GM23248 (cell line): Measurements from ENCODE around the gene RABGAP1L. TPM values are rescaled to one million over a fixed set of nuclear protein-coding genes. Genes with fewer than 3 reads are reported as not detected.

ENCODE experiments used
- DNase-seq: peaks from one replicate; pipeline ENCODE4 v3.0.0-alpha.2; 2015
- H2AFZ ChIP-seq: fragments of 200-600 bp; sonication (generic); 2 replicates; pipeline ENCODE4 v1.6.1; 2016; ENCODE audit warnings: antibody characterized with exemption
- H3F3A ChIP-seq: fragments of 200-600 bp; sonication (generic); 2 replicates; pipeline ENCODE4 v1.6.1; 2016; ENCODE audit warnings: mild to moderate bottlenecking, antibody characterized with exemption, mixed run types; ENCODE audit not compliant: insufficient read depth
- H3K27ac ChIP-seq: fragments of 200-600 bp; sonication (generic); 2 replicates; pipeline ENCODE4 v1.5.1; 2016; ENCODE audit warnings: mild to moderate bottlenecking
- H3K27me3 ChIP-seq: fragments of 200-600 bp; sonication (generic); replicated peaks from 2 replicates; pipeline ENCODE4 v1.6.1; 2016; ENCODE audit warnings: mild to moderate bottlenecking; ENCODE audit not compliant: insufficient read depth
- H3K36me3 ChIP-seq: fragments of 200-600 bp; sonication (generic); 2 replicates; pipeline ENCODE4 v1.6.1; 2016; ENCODE audit warnings: low read depth, mild to moderate bottlenecking
- H3K4me1 ChIP-seq: fragments of 200-600 bp; sonication (generic); 2 replicates; pipeline ENCODE4 v1.6.1; 2016; ENCODE audit warnings: mild to moderate bottlenecking; ENCODE audit not compliant: insufficient read depth
- H3K4me2 ChIP-seq: fragments of 200-600 bp; sonication (generic); one replicate; pipeline ENCODE4 v1.6.1; 2016; ENCODE audit warnings: mild to moderate bottlenecking; ENCODE audit not compliant: unreplicated experiment
- H3K4me3 ChIP-seq: fragments of 200-600 bp; sonication (generic); 2 replicates; pipeline ENCODE4 v1.5.1; 2016; ENCODE audit warnings: mild to moderate bottlenecking
- H3K79me2 ChIP-seq: fragments of 200-600 bp; sonication (generic); 2 replicates; pipeline ENCODE4 v1.6.1; 2016; ENCODE audit warnings: mild to moderate bottlenecking; ENCODE audit not compliant: insufficient read depth
- H3K9ac ChIP-seq: fragments of 200-600 bp; sonication (generic); 2 replicates; pipeline ENCODE4 v1.6.1; 2016; ENCODE audit warnings: mild to moderate bottlenecking
- H3K9me2 ChIP-seq: fragments of 200-600 bp; sonication (generic); 2 replicates; pipeline ENCODE4 v1.6.1; 2016; ENCODE audit warnings: mixed run types, mild to moderate bottlenecking, moderate library complexity; ENCODE audit not compliant: insufficient read depth
- H3K9me3 ChIP-seq: fragments of 200-600 bp; sonication (generic); one replicate; pipeline ENCODE4 v1.6.1; 2017; ENCODE audit warnings: low read depth
- H4K20me1 ChIP-seq: fragments of 200-600 bp; sonication (generic); 2 replicates; pipeline ENCODE4 v1.6.0; 2016; ENCODE audit not compliant: insufficient read depth
- EZH2 ChIP-seq: fragments of 200-600 bp; sonication (generic); IDR thresholded peaks from 2 replicates; pipeline ENCODE4 v1.6.1; 2018; ENCODE audit warnings: antibody characterized with exemption, mild to moderate bottlenecking; ENCODE audit not compliant: insufficient read depth, poor library complexity, severe bottlenecking
- EZH2phosphoT487 ChIP-seq: fragments of 200-600 bp; sonication (generic); IDR thresholded peaks from 2 replicates; pipeline ENCODE4 v1.6.1; 2018; ENCODE audit warnings: antibody characterized with exemption, moderate library complexity, mild to moderate bottlenecking, low read depth; ENCODE audit not compliant: insufficient read depth
- WGBS, 2 experiments: methylation state at CpG; one replicate each; pipeline ENCODE4 v1.1.6; 2015 to 2017; ENCODE audit warnings: low lambda C conversion rate in 2 of 2, low coverage in 1 of 2; ENCODE audit errors: missing lambda C conversion rate in 2 of 2; 5-methylcytosine and 5-hydroxymethylcytosine counted together
- in situ Hi-C: fragments of 300-500 bp; cut with MboI; formaldehyde crosslinking; loops from 2 replicates; pipeline ENCODE4 v1.15.0; 2020
- polyA plus RNA-seq: library from polyadenylated mRNA; unstranded; fragments of >200 nt; fragmentation: Nextera tagmentation; extraction: Ambion mirVana; gene quantifications from 2 replicates; pipeline ENCODE4 v1.2.1, GENCODE V29; 2016
- total RNA-seq: library from RNA; depleted of rRNA; stranded (reverse); fragments of >200 nt; shearing (Covaris generic); gene quantifications from 2 replicates; pipeline ENCODE4 v1.2.3, GENCODE V29; 2014

Gene RABGAP1L
- total and polyA plus RNA-seq, 2 experiments from 2014 or later = 13.7 to 21.6 TPM

DNA sequence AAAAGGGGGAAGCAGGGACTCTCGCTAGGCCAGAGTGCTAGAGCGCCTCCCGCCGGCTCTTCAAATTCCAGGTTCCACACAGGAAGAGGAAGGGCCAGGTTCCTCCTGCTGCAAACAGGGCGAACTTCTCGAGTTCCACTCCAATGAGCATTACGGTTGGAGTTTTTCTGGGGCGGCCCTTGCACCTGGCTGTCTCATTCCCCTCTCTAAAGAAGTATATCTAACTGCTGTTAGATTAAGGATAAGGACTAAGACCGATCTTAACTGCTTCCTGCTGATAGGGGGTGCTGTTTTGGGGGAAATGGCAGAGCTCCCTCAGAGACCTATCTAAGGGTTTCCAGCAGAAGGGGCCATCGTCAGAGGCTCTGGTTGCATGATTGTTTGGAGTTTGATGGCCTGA lies 138.0 kb downstream of the RABGAP1L start:
- Histone ChIP-seq H3K4me3 (no peak overlapping the region), H3K27ac (no peak overlapping the region), H3K4me2 (no peak overlapping the region), H3K9me2 (no peaks in the 10 kb centered on the region), H2AFZ (no peak overlapping the region), H3K9ac (no peak overlapping the region), H3K27me3 (no peaks in the 10 kb centered on the region), H4K20me1 (no peaks in the 10 kb centered on the region), H3K36me3 (no peaks in the 10 kb centered on the region), H3K4me1 (no peaks in the 10 kb centered on the region), H3F3A (no peaks in the 10 kb centered on the region), H3K79me2 (no peaks in the 10 kb centered on the region), H3K9me3 (no peaks in the 10 kb centered on the region)
- in situ Hi-C loops = no loop called here
- WGBS, 2 experiments = 92 to 94% methylated on average over 10 of the region's 10 CpGs
- DNase-seq = no peak
- no peak for TF ChIP-seq EZH2
- TF ChIP-seq EZH2phosphoT487 = no peak

DNA sequence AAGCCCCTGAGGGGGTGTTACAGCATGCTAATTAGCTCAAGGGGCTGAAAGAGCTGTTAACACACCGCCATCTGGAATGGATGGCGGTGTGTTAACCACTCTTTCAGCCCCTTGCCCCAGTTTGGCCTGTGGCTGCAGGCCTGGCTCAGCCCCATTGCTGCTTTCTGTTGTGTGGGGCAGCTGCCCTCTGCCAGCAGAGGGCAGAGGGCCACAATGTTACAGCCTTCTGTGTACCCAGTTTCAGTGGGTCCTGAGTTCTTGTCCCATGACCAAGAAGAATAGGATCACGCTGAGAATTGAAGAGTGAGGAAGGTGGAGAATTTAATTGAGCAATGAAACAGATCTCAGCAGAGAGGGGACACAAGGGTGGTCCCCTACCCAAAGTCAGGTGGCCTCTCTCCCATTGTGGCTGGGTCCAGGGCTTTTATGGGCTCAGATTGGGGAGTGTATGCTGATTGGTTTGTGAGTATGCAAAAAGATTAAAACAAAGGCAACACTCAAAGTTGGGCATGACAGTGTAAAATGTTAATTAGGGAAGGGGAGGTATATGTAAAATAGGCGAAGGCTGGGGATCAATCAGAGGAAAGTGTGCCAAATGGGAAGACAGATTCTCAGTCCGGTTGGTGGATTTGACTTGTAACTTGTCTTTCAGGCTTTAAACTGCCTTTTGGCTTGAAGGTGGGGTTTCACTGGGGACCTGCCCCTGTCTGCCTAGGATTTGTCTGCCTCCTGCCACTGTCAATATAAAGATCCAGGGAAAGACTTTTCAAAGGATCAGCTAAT lies 142.2 kb downstream of the RABGAP1L start:
- WGBS, 2 experiments = 98 to 99% methylated on average over 5 of the region's 5 CpGs
- DNase-seq = no peak
- in situ Hi-C loops = no loop called here

DNA sequence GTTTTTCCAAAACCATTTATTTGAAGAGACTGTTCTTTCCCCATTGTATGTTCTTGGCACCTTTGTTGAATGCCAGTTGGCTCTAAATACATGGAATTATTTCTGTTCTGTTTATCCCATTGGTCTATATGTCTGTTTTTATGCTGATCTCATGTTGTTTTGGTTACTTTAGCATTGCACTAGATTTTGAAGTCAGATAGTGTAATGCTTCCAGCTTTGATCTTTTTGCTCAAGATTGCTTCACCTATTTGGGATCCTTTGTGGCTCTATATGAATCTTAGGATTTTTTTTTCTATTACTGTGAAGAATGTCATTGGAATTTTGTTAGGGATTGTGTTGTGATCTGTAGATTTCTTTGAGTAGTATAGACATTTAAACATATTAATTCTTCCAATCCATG lies 149.3 kb downstream of the RABGAP1L start:
- Histone ChIP-seq H4K20me1 (no peaks in the 10 kb centered on the region), H3F3A (no peaks in the 10 kb centered on the region)
- no peak for DNase-seq

More for the DNA sequence above, 142.2 kb downstream of the RABGAP1L start:
- Histone ChIP-seq H3K27ac (no peak overlapping the region), H3K4me1 (no peaks in the 10 kb centered on the region), H3K4me3 (no peak overlapping the region), H3K9me3 (no peaks in the 10 kb centered on the region), H2AFZ (no peak overlapping the region), H3K9me2 (no peaks in the 10 kb centered on the region), H4K20me1 (no peaks in the 10 kb centered on the region), H3K79me2 (no peaks in the 10 kb centered on the region), H3K9ac (no peak overlapping the region), H3K27me3 (no peaks in the 10 kb centered on the region), H3F3A (no peaks in the 10 kb centered on the region), H3K36me3 (no peaks in the 10 kb centered on the region), H3K4me2 (no peak overlapping the region)
- no peak for TF ChIP-seq EZH2
- no peak for TF ChIP-seq EZH2phosphoT487

DNA sequence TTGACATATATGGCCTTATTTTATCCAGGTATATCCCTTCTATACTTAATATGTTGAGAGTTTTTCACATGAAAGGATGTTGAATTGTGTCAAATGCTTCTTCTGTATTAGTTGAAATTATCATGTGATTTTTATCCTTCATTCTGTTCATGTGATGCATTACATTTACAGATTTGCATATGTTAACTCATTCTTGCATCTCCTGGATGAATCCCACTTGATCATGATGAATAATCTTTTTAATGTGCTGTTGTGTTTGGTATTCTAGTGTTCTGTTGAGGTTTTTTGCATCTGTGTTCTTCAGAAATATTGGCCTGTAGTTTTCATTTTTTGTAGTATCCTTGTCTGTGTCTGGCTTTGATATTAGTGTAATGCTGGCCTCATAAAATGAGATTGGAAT lies 150.2 kb downstream of the RABGAP1L start:
- TF ChIP-seq EZH2 = no peak
- no peak for TF ChIP-seq EZH2phosphoT487
- Histone ChIP-seq H3K9me2 (no peaks in the 10 kb centered on the region), H3K27me3 (no peaks in the 10 kb centered on the region), H3K27ac (no peak overlapping the region), H3K4me2 (no peak overlapping the region), H3K9ac (no peak overlapping the region), H3F3A (no peaks in the 10 kb centered on the region), H3K79me2 (no peaks in the 10 kb centered on the region), H3K36me3 (no peaks in the 10 kb centered on the region), H2AFZ (no peak overlapping the region), H3K9me3 (no peaks in the 10 kb centered on the region), H4K20me1 (no peaks in the 10 kb centered on the region), H3K4me3 (no peak overlapping the region), H3K4me1 (no peaks in the 10 kb centered on the region)
- in situ Hi-C loops = no loop called here
- DNase-seq = no peak

More for the DNA sequence above, 149.3 kb downstream of the RABGAP1L start:
- Histone ChIP-seq H3K4me1 (no peaks in the 10 kb centered on the region), H3K4me3 (no peak overlapping the region), H3K9me2 (no peaks in the 10 kb centered on the region), H3K79me2 (no peaks in the 10 kb centered on the region), H3K27ac (no peak overlapping the region), H3K4me2 (no peak overlapping the region), H3K9ac (no peak overlapping the region), H2AFZ (no peak overlapping the region), H3K9me3 (no peaks in the 10 kb centered on the region), H3K36me3 (no peaks in the 10 kb centered on the region), H3K27me3 (no peaks in the 10 kb centered on the region)
- in situ Hi-C loops = no loop called here
- no peak for TF ChIP-seq EZH2phosphoT487
- TF ChIP-seq EZH2 = no peak

DNA sequence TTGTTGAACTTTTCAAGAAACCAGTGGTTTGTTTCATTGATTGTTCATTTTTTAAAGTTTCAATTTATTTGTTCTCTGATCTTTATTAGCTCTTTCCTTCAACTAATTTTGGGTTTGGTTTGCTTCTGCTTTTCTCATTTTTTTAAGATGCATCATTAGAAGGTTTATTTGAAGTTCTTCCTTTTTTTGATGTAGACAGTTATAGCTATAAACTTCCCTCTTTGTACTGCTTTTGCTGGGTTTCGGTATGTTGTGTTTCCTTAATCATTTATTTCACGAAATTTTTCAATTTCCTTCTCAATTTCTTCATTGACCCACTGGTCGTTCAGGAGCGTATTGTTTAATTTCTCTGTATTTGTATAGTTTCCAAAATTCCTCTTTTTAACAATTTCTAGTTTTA lies 155.1 kb downstream of the RABGAP1L start:
- no peak overlapping the region for H3K9ac ChIP-seq
- no peak overlapping the region for H2AFZ ChIP-seq
- no peak overlapping the region for H3K27ac ChIP-seq
- H3F3A ChIP-seq = no peaks in the 10 kb centered on the region
- H3K79me2 ChIP-seq = no peaks in the 10 kb centered on the region
- no peaks in the 10 kb centered on the region for H3K9me2 ChIP-seq
- H3K9me3 ChIP-seq = peaks cover 6% of the 10 kb centered on the region
- no peaks in the 10 kb centered on the region for H3K27me3 ChIP-seq
- WGBS, 2 experiments = 79 to 87% methylated on average over 4 of the region's 4 CpGs
- no peak for DNase-seq
- H3K4me3 ChIP-seq = no peak overlapping the region
- TF ChIP-seq EZH2phosphoT487 = no peak
- no peak for TF ChIP-seq EZH2
- H3K4me1 ChIP-seq = no peaks in the 10 kb centered on the region
- no peak overlapping the region for H3K4me2 ChIP-seq
- H3K36me3 ChIP-seq = no peaks in the 10 kb centered on the region
- H4K20me1 ChIP-seq = no peaks in the 10 kb centered on the region
- in situ Hi-C loops = no loop called here
